NCI-H2171 treated with DMSO at 0.1 percent for 48 hours (cell line): Measurements from ENCODE around the gene CRYZL1.
"Not testable (repeated sequence)": the region's sequence is repeated elsewhere in the genome, so short reads cannot be mapped to it uniquely, and the experiment has no call there.

Source experiments
- DNase-seq: peaks from one replicate; lab custom pipeline; 2025; lab: John Stamatoyannopoulos, UW

CRYZL1 gene

DNA sequence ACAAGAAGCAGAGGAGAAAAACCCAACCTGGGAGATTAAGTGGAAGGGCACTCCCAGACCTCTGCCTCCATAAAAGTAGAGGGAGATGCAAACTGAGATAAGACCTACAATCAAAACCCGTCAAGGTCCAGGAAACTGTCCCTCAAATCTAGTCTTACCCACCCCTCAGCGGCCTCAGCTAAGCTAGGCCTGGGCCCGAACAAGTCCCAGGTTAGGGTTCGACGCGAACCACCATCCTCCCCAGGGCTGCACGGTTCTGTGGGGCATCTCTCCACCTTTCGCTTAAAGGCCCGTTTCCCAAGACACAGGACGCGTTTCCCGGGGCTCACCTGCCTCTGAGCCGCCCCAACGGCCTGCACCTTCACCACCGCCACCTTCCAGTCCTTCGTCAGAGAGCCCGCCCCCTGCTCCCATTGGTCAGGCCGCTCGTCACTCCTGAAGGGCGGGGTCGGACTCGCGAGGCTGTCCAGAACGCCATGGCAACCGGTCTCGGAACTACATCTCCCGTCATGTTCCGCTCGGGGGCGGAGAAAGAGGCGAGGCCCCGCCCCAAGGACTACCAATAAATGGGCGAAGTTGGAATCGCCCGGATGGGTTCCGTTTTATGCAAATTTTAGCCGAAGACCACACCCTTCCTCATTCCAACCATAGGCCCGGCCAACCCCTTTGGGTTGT is at the start of gene CRYZL1:
Gene CRYZL1 (minus strand): TSS at position 390 of the 675 bp plus-strand sequence. CDS start 10,190 bp downstream, outside the sequence.
- peak; percentile 99 for DNase-seq

DNA sequence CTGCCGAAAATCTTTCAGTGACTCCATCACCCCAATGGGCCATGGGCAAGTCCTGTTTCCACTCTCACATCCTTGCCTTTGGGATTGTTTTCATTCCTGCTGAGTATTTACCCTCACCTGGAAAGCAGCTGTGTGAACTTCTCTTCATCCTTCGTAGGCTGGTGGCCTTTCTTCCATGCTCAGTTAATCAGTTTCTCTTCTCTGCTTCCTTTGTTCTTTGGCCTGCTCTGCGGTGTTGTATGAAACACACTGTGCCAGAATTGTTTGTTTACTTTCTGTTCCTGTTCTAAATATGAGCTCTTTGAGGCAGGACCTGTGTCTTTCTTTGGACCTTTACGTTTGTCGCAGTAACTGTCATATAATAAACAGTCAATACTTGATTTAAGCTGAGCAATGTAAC is 49.3 kb upstream of the CRYZL1 start:
- DNase-seq: no peak

DNA sequence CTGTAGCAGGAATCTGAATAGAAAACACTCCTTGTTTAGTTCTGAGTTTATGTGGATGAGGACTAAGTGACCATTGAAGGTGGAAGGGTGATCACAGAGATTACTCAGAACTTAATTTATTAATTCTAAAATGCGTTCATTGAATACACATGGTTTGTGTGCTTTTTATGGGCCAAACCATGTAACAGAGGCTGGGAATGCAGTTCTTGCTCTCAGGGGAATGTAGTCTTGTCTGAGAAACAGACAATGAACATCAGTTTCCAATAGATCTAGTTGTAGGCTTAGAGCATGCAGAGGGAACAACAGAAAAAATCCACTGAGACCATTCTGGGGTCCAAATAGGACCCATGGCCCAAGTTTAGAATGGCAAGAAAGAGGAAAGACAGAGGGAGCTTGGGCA is 46.8 kb upstream of the CRYZL1 start:
- DNase-seq: no peak

DNA sequence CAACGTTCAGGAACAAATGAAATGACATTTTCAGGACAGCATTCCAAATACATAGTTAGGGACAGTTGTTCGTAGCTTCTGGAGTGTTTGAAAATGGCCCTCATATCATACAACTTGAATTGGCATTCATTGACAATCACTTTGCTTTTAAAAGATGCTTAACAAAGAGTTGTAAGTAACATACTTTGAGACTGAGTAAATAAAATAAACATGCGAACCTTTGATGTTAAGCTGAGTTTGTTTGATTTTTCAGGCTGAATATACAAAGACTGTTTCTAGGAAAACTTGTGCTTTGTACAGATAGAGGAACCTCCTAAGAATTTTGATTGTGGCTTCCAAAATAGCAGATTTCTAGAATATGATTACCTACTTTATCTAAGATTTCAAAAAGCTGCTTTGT is 46.1 kb upstream of the CRYZL1 start:
- DNase-seq: no peak

DNA sequence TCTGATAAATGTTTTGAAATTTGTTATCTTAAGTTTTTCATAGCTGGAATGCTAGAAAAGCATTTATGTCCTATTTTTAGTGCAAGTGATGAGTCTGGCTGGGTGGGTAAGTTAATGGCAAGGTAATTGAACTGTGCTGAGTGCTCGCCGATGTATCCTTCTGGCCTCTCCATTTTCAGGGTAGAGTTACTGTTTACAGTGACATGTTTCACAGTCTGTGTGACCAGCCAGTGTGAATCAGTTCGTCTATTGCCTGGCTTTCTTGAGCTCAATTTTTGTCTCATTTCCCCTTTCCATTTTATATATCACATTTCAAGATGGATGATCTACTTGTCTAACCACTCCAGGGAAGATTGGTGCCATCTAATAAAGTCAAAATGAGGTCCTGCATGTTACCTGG is 44.8 kb upstream of the CRYZL1 start:
- DNase-seq: peak; percentile 59

DNA sequence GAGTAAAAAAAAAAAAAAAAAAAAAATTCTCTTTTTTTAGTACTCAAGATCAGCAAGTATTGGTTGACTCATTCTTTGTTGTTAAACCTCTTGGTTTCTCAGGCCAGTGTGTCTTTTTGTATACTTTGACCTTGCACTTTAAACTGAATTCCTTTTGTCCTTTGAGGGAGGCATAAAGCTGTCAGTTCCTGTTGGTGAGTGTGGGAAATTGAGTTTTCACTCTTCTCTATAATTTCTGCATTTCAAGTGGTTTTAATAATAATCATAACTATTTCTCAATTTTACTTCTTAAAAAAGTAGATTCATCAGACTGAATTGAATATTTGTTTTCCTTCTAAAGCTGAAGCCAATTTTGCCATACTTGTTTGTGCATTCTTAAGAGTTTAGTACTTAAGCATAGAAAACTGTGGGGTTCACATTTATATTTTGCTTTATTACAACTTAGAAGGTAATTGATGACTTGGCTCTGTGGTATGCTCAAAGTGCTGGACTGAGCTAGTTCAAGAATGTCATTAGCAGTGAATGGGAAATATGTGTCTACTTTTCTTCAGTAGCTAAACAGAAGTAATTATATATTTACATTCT is 44.2 kb upstream of the CRYZL1 start:
- DNase-seq: no peak

DNA sequence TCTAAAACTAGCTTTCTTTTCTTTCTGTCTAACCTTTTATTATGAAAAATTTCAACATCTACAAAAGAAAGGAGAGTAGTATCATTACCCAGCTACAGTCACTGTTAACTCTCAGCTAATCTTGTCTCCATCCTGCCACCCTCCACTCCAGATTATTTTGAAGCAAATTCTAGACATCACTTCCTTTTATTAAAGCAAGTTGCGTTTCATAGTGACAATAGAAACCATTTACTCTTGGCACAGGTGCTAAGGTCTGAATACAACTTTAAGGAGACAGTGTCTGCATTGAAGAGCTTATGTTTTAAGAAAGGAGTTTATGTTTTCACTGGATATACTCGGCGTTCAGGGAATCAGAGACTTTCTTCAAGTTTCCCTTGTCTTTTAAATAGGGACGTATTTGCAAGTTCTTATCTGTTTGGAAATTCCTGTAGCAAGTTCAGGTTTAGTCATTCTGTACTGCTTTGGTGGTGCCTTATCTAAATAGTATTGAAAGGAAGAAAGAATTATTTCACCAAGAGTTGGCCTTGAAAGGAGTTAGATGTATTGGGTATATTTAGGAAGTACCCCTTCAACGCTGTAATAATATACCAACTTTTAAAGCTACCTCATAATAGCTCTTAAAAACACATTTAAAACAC is 43.5 kb upstream of the CRYZL1 start:
- DNase-seq: no peak

DNA sequence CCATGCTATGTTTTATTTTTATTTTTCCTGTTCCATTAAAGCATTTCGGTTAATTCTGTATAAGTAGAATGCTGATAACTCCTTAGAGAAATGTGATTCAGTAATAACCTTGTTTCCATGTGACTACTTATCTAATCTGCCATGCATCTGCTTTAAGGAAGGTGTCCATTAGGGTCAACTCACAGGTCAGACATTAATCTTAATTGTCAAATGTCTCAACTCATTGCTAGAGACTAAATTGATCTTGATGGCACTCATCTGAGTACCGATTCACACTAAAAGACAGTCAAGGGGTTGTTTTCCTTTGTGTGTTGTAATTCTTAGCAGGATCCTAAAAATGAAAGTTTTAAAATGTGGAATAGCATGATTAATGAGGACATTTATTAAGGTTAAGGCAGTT is 42.5 kb upstream of the CRYZL1 start:
- no peak for DNase-seq

DNA sequence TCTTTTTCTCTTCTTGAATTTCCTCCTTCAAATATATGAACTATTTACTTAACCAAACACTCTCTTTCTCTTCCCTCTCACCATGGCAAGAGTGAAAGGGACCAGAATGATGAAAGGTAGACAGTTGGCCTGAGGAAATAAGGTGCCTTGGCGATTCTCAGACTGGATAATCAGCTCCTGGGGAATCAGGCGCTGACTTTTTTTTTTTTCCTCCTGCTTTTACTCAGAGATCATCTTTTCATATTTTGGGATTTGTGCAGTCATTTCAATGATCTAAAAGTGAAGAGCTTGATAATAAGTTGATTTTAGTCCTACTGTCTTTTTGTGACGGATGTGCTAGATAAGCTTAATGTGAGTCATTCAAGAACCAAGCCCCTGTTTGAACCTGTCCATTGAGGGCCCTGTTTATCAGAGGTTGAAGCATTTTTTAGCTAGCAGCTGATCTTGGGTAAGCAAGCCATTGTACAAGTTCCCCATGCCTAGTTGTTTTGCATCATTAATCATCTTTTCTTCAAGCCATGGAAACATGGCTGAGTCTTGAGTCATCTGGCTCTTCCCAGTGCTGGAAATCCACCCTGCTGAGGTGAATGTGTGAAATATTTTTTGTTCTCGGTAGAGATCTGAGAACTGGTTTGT is 41.6 kb upstream of the CRYZL1 start:
- no peak for DNase-seq

DNA sequence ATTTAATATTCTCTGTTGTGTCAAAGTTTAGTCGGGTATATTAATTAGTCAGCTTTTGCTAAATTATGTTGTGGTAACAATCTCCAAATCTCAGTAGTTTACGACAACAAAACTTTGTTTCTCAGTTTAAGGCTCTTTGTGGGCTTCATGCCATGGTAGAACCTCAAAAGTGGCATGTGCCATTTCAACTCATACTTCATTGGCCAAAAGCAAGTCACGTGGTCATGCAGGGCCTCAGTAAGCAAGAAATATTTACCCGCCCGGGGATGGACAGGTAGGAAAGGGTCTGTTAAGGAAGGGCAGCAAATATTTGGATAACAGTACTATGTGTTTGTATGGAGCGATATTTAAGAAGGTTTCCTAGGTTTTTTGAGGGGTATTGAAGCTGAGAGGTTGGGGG is 39.3 kb upstream of the CRYZL1 start:
- DNase-seq: no peak

DNA sequence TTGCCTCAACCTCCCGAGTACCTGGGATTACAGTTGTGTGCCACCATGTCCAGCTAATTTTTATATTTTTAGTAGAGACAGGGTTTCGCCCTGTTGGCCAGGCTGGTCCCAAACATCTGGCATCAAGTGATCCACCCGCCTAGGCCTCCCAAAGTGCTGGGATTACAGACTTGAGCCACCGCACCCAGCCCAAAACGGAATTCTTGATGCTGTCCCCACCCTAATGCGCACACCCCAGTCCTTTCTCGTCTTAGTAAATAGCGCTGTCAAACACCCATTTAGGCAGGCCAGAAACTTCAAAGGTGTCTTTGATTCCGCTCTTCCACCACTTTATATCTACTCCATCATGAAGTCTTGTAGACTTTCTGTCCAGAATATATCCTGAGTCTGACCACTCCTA is 35.9 kb upstream of the CRYZL1 start:
- no peak for DNase-seq

DNA sequence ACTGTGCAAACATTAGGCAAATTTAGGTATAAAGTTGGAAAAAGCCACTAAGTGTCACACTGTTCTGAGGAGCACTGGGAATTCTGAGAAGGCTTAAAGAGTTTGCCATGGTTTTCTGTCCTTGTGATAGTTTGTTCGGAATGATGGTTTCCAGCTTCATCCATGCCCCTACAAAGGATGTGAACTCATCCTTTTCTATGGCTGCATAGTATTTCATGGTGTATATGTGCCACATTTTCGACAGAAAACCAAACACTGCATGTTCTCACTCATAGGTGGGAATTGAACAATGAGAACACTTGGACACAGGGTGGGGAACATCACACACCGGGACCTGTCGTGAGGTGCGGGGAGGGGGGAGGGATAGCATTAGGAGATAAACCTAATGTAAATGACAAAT is 35.1 kb upstream of the CRYZL1 start:
- DNase-seq: not testable (repeated sequence)

DNA sequence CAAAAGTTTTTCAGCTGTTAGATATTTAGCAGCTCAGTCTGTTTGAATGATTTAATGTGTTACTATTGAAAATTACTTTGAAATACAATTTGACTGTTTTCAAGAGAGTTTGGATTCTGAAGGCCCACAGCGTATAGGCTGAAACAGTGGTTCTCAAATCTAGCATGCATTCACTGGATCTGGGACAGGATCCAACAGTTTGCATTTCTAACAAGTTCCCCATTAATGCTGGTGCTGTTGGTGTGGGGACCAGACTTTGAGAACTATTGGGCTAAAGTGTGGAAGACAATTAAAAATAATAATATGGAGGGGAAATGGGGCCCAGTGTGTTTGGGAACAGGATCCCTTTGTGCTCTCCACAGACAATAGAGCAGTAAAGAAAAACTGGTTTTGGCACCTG is 32.7 kb upstream of the CRYZL1 start:
- DNase-seq: no peak

DNA sequence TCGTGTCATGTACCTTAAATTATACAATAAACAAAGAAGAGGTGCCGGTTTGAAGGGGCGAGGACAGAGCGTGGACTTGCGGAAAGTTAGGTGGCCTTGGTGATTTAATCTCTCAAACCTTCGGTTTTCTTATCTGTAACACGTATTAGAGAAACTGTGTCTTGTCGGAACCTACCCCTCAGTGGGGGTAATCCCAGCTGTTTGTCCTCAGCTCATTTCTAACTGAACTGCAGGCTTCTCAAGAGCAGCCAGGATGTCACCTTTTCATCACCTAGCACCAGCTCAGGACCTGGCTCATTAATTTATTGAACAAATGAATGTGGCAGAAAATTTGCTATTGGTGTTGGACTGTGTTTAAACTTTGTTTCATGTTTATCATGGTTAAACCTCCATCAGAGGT is 31.9 kb upstream of the CRYZL1 start:
- no peak for DNase-seq

DNA sequence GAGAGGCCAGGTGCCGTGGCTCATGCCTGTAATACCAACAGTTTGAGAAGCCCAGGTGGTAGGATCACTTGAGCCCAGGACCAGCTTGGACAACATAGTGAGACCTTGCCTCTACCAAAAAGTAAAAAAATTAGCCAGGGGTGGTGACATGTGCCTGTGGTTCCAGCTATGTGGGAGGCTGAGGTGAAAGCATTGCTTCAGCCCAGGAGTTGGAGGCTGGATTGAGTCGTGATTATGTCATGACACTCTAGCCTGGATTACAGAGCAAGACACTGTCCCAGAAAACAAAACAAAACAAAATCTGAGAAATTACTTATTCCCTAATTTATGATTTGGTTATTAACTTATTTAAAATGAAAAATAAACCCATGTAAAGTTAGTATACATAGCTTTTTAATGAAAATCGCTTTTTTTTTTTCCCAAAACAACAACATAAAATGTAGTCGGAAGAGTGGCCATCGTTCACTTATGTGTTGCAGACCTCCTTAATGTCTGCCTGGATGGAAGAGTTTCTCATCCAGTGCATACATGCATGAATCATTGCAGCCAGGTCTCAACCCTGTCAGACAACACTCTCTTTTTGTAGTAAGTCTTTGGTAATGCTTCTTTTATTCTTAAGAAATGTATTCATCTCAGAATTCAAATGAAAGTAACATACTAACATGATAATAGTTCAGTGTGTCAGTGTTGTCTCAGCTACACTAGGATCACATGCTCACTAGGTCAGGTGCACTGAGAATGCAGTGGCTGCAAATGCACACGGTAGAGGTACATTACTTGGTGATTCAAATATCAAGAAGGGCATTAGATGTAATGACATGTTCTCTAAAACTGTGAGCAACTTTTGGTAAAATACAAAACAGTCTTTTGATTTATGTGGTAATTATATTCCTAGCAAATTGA is 28.8 kb upstream of the CRYZL1 start:
- DNase-seq: no peak

DNA sequence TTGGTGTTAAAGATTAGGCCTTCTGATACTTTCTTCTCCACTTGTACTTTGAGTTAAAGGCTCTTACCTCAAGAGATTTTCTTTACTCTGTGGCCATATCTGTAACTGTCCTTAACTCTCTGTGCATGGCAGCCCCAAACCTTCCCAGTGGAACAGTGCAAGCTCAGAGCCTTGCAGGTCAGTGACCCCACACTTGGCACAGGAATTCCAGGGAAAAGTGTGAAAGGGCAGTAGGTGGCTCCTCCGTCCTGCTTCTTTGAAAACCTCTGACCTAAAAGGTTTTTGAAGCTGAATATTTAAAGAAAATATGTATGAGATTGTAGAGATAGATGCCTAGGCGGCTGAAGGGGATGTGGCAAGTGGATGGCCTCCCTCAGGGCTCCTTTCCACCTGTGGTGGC is 27.1 kb upstream of the CRYZL1 start:
- no peak for DNase-seq

DNA sequence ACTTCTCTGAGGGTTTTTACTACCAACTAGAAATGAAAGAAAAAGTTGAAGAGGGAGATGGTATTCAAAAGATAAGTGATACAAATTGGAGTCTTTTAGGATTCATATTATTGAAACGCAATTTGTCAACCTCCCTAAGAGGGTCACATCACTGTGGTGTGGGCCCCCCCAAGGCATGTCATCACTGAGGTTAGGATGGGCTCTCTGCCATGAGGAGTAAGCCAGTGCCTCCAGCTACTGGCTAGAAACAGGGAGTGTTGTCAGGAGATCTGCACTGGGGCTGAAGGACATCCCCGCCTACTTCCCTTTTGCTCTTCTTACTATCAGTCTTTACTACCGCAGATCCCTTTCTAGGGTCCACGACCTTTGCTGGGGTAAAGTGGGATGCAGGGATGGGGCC is 26.6 kb upstream of the CRYZL1 start:
- no peak for DNase-seq

DNA sequence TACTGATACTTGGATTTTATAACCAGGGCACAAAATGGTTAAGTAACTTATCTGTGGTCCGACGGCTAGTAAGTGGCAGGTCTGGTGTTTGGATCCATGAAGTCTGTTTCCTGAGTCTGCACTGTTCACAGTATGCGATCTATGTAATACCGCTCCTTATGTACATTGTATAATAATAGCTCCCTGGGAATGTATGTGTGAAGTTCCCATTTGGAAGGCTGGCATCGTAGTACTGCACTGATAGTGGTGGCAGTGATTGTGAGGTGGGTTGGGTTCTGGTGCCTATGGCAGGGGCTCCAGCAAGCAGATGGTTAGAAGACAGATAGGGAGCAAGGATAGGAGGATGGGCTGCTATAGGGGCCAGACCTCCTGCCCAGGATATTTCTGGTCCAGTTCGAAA is 26.1 kb upstream of the CRYZL1 start:
- no peak for DNase-seq

DNA sequence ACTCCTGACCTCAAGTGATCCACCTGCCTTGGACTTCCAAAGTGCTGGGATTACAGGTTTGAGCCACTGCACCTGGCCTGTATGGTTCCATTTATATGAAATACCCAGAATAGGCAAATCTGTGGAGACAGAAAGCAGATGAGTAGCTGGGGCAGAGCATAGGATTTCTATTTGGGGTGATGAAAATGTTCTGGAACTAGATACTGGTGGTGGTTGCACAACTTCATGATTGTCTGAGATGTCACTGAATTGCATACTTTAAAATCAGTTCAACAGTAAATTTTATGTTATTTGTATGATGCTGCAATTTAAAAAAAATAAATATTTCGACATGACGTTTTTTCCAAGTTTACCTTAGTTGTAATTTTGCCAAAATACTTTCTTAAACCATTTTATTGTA is 24.6 kb upstream of the CRYZL1 start:
- no peak for DNase-seq

DNA sequence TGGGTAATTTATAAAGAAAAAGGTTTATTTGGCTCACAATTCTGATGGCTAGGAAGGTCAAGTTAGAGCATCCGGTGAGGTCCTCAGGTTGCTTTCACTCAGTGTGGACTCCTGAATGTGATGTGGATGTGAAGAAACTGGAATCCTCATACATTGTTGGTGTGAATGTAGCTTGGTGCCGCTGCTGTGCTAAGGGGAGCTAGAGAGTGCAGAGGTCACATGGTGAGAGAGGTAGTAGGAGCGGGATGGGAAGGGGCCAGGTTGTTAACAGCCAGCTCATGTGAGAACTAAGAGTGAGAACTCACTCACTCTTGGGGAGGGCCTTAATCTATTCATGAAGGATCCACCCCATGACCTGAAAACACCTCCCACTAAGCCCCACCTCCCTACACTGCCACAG is 22.6 kb upstream of the CRYZL1 start:
- no peak for DNase-seq

DNA sequence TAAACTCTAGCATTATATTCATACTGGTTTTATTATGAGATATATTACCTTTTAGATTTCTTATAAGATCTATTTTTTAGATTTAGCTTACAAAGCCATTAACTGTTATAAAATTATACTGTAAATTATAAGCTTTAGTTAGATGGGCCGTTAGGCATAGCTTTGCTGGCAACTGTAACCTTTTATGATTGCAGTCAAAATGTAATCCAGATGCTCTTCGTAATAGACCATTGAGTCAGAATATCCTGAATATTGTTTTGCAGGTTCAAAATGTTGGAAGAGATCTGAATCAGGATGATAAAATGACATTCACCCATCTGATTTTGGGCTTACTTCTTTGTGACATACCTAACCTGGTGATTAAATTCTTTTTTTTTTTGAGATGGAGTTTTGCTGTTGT is 21.7 kb upstream of the CRYZL1 start:
- no peak for DNase-seq

DNA sequence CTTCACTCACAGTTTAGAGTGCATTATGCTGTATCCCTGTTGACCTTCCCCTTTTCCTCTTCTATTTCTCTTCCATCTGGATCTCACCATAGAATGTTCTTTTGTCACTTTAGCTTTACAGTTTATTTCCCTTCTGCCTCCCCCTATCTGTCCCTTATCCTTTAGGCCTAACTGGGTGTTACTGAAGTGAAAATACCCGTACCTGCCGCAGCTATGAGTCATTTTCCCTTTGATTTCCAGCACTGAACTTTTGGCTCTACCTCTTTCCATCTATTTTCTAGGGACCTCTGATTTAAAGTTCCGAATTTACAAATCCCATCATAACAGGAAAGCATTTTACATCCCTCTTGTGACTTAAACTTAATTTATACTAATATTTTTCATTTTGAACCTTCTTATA is 20.5 kb upstream of the CRYZL1 start:
- DNase-seq: no peak
